SKM-1 (cell line): ENCODE data around the gene IL18.
"Not testable (repeated sequence)": the region's sequence is repeated elsewhere in the genome, so short reads cannot be mapped to it uniquely, and the experiment has no call there.

Source experiments
- DNase-seq: peaks from one replicate; lab custom pipeline; 2025; ENCODE audit not compliant: unreplicated experiment; lab: John Stamatoyannopoulos, UW

IL18 gene

GRCh38 chr11:112163875-112164685 is at the start of gene IL18:
Gene IL18 (minus strand): TSS chr11:112164094. CDS start chr11:112155053, 9,041 bp downstream.
- peak; percentile 22 for DNase-seq

- no peak for DNase-seq
These were observed 48.8 kb upstream of the IL18 start for GRCh38 chr11:112212710-112213109.

DNA sequence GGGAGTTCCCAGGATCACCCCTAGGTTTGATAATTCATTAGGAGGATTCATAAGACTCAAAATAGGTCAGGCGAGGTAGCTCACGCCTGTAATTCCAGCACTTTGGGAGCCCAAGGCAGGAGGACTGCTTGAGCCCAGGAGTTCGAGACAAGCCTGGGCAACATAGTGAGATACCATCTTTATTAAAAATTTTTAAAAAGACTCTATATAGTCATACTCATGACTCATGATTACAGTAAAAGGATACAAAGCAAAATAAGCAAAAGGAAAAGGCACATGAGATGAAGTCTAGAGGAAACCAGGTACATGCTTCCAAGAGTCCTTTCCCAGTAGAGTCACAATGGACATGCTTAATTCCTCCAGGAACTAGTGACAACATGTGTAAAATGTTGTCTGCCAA is 48.4 kb upstream of the IL18 start:
- DNase-seq, result no peak

DNA sequence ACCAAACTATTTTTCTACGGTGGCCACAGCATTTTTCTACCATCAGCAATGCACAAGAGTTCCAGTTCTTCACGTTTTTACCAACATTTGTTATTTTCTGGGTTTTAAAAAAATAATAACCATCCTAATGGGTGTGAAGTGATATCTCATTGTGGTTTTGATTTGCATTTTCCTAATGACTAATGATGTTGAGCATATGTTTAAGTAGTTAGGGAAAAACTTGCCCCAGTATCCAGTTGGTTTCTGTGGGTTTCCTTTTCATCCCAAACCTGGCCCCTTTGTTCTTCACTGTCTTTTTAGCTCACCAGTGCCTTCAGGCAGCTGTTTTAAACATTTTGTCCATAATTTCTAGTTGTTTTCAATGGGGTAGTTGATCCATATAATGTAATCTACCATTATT is 47.6 kb upstream of the IL18 start:
- no peak for DNase-seq

- no peak for DNase-seq
These were observed 47.0 kb upstream of the IL18 start for GRCh38 chr11:112210890-112211289.

- no peak for DNase-seq
These were observed 42.2 kb upstream of the IL18 start for GRCh38 chr11:112206071-112206470.

DNA sequence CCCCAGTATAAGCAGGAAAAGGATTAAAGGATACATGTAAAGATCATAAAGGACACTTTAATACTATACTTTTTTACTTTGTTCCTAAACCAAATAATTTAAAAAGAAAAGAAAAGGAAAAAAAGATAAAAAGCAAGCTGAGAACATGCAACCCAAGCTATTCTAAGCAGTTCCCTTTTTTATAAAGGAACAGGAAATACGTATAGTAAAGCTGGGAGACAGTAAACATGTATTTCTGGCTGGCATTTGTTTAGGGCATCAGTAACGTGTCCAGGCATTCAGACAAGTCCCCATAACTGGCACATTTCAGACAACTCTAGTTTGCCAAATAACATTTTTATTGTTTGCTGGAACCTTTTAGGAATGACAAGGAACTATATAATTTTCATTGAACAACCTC is 36.4 kb upstream of the IL18 start:
- DNase-seq, result peak; percentile 47

- not testable (repeated sequence) for DNase-seq
These were observed 35.2 kb upstream of the IL18 start for GRCh38 chr11:112199101-112199500.

GRCh38 chr11:112196519-112197087 is 32.7 kb upstream of the IL18 start:
- DNase-seq, result no peak

GRCh38 chr11:112195951-112196351 is 32.1 kb upstream of the IL18 start:
- DNase-seq, result no peak

DNA sequence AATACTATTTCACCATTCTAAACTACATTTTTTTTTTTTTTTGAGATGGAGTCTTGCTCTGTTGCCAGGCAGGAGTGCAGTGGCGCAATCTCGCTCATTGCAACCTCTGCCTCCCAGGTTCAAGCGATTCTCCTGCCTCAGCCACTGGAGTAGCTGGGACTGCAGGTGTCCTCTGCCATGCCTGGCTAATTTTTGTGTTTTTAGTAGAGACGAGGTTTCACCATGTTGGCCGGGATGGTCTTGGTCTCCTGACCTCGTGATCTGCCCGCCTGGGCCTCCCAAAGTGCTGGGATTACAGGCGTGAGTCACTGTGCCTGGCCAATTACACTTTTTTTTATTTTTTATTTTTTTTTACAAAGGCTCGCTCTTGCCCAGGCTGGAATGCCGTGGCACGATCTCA is 31.2 kb upstream of the IL18 start:
- DNase-seq, result not testable (repeated sequence)

GRCh38 chr11:112186304-112186703 is 22.4 kb upstream of the IL18 start:
- no peak for DNase-seq

- DNase-seq, result no peak
These were observed 22.0 kb upstream of the IL18 start for GRCh38 chr11:112185883-112186282.

DNA sequence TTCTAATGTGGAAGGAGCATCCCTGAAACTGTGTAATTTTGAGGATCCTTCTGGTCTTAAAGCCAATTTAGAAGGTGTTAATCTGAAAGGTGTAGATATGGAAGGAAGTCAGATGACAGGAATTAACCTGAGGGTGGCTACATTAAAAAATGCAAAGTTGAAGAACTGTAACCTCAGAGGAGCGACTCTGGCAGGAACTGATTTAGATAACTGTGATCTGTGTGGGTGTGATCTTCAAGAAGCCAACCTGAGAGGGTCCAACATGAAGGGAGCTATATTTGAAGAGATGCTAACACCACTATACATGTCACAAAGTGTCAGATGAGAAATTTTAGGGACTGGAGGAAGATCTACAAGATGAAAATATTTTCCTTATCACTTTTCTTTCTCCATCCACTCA is 19.0 kb upstream of the IL18 start:
- DNase-seq, result no peak

GRCh38 chr11:112179601-112180000 is 15.7 kb upstream of the IL18 start:
- DNase-seq, result peak; percentile 63

GRCh38 chr11:112178936-112179335 is 15.0 kb upstream of the IL18 start:
- DNase-seq, result no peak

DNA sequence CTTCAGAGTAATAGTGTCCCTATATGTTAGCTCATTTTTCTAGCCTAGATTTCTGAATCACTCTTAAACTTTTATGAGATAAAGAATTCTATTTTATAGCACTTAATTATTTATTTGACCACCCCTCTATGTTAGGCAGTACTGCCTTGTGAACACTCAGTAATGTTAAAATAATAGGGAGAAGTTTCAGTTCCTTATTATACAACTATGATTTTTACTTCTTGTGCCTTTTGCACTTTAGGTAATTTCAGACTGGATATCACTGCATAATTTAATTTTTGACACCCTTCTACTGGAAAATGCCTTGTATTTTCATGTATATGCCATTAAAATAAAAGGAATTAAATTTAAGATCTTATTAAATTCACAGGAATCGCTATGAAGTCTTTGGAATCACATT is 14.5 kb upstream of the IL18 start:
- no peak for DNase-seq

DNA sequence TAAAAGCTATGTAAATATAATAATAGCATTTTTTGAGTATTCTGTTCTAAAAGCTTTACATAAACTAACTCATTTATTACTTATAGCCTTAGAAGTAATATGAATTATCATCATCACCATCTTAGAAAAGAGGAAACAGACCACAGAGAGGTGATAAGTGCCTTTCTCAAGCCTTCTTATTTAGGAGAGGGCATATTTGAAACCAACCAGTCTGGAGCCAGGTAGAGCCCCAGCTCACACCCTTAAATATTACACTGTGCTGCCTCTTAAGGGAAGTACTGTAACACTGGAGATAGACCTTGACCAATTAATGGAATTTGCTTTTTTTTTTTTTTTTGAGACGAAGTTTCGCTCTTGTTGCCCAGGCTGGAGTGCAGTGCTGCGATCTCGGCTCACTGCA is 13.7 kb upstream of the IL18 start:
- DNase-seq, result no peak

DNA sequence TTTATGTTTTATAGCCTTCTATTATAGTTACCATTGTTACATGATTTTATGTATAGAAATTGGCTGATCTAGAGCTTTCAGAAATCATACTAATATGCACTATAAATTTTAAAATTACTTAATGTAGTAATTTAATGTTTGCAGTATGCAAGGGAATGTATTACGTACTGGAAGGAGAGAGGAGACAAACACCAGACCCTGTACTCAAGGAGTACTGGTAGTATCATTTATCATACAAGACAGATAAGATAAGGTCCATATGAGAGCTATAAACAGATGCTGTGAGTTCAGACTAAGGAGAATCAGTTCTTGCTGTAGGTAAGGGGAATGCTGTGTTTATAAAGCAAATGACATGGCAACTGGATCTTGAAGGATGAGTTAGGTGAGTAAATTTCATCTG is 12.2 kb upstream of the IL18 start:
- DNase-seq, result no peak

DNA sequence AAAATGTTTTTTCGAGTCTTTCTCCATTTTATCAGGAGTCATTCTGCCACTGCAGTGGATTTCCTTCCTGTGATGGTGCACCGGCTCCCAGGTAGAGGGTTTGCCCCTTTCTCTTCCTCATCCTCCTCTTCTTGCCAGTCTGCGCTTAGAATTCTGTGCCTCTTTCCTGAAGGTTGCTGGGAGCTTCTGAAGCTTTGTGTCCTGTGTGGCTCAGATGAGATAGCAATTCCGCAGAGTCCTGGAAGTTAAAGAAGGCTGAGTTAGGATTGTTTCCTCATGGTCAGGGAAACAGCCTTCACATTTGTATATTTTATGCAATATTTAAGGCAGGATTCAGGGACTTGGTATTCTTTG is 11.7 kb upstream of the IL18 start:
- no peak for DNase-seq

DNA sequence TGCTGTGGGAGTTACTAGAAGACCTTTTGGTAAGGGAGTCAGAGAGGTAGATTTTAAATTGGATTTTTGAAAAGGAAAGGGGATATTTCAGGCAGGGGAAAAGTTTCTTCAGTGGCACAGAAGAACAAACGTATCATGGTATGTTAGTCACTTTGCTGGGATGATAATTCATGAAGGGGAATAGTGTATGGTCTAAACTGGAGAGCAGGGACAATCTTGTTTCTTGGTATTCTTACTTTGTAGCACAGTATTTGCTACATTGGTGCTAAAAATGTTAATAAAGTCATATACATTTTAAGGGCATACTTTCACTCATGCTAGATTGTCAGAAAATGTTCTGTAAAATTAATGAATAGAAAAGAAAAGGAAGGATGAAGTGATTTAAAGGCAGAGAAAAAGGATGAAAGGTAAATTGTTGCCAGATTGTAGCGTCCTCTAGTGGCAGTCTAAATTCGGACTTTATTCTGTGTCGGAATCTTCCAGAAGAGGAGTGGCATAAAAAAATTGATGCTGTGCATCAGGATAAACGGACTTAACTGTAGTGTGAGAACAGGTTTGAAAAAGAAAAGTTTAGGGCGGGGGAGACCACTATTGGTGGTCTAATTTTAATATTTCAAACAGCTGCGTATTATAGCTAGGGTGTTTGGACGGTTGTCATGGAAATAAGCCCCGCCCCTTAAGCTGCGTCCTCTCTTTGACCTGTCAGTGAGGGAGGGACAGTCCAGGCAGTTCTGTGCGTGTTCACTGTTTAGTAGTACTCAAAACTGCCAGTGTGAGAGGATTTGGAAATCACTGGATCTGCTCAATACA is 11.1 kb upstream of the IL18 start, which contains the start of gene BCO2:
TSS of gene BCO2 (plus strand) at position 724 of the 810 bp plus-strand sequence. CDS start 90 bp downstream, outside the sequence.
- DNase-seq, result peak; percentile 58

DNA sequence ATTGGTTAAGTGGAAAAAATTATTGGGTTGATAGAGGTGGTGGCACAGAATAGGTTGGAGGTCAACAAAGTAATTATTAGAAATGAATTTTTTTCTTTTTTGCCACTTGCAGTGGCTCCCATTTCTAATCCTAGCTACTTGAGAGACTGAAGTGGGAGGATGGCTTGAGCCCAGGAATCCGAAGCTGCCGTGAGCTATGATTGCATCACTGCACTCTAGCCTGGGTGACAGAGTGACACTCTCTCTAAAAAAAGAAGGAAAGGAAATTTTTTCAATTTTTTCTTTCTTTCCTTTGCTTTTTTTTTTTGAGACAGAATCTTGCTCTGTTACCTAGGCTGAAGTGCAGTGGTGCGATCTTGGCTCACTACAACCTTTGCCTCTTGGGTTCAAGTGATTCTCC is 9.3 kb upstream of the IL18 start:
- no peak for DNase-seq
